Activated T-helper 2 cell treated with anti-CD3 and anti-CD28 coated beads, Interferon-gamma antibody, Interleukin-2, Interleukin-4, amounts not matched to agents 10 μg/mL and 5 μg/mL and 100 μg/mL, durations not matched to agents 14 hours and 24 hours and 36 hours (primary cell): ENCODE data around the gene GAD1. TPM values are rescaled to one million over a fixed set of nuclear protein-coding genes. Genes with fewer than 3 reads are reported as not detected.

ENCODE experiments used
- DNase-seq: peaks from one replicate; pipeline ENCODE4 v3.0.0; 2021; ENCODE audit warnings: low spot score
- H3K27ac Mint-ChIP-seq: one replicate; pipeline ENCODE4 v1.8.0; 2021; ENCODE audit warnings: mixed read lengths
- H3K27me3 Mint-ChIP-seq: one replicate; pipeline ENCODE4 v1.8.0; 2021; ENCODE audit warnings: low read depth, mixed read lengths
- H3K36me3 Mint-ChIP-seq: one replicate; pipeline ENCODE4 v1.8.0; 2021; ENCODE audit warnings: low read depth, mixed read lengths
- H3K4me1 Mint-ChIP-seq: one replicate; pipeline ENCODE4 v1.8.0; 2021; ENCODE audit warnings: low read depth, mixed read lengths
- H3K4me3 Mint-ChIP-seq: one replicate; pipeline ENCODE4 v1.8.0; 2021; ENCODE audit warnings: low read depth, mild to moderate bottlenecking, moderate library complexity, mixed read lengths
- H3K9me3 Mint-ChIP-seq: one replicate; pipeline ENCODE4 v1.8.0; 2021; ENCODE audit warnings: mixed read lengths
- intact Hi-C: fragments of 100-400 bp; cut with micrococcal nuclease; formaldehyde crosslinking; loops from one replicate; pipeline ENCODE4 v1.15.1; 2023
- total RNA-seq: library from RNA; stranded (reverse); gene quantifications from 2 replicates; pipeline ENCODE4 v1.2.3, GENCODE V29; 2022

Gene GAD1
- total RNA-seq, 1 donor from 2014 or later: 41.4 TPM

DNA sequence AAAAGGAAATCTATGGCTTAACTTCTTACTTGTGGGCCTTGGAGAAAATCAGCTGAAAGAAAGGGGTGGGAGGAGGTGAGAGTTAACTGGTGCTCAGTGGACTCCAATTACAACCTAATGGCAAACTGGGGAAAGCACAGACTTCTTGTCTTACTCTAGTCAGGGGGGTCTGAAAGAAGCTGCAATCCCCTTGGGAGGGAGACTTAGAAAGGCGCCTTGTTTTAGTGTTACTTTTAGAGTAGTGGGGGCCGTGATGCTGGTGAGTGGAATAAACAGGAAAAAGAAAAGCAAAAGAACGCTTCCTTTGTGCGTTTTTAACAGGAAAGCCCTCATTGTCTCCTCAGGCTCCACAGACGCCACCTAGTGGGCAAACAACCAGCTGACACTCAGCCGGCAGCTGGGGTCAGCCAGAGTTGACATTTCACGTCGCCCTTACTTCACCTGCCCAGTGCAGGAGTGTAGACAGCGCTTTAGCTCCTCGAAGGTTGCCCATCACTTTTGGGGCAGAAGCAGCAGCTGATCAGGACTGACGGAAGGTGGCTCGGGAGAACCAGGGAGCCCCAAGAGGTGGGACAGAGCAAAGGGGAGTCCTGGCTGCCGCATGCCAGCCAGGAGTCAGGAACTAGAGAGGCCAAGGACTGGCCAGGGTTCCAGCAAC is 56.5 kb downstream of the GAD1 start:
- H3K27ac Mint-ChIP-seq: peak overlapping the region; percentile 82

DNA sequence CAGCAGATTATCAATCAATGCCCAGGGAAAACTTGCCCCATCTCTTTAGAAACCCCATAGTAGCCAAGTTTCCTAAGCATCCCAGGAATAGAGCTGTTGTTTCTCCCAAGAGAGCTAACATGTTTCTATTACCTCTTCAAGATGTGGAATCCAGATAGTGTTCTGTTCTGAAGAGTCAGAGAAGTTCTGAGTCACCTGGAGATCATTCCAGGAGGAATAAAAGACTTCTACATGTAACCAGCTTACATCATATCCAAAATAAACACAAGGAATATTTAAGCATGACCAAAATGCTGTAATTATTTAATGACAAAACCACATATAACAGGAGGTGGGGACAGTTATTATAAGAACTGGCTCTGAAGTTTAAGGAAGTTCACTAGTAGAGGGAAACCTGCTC is 61.4 kb downstream of the GAD1 start:
- Mint-ChIP-seq H3K9me3 (no peaks in the 10 kb centered on the region), H3K27ac (no peak overlapping the region), H3K4me1 (peaks cover 13% of the 10 kb centered on the region), H3K36me3 (no peaks in the 10 kb centered on the region), H3K27me3 (peaks cover 16% of the 10 kb centered on the region), H3K4me3 (no peak overlapping the region)
- no peak for DNase-seq
- intact Hi-C loops: no loop called here

More for the DNA sequence above, 56.5 kb downstream of the GAD1 start:
- DNase-seq: peak; percentile 70
- intact Hi-C loops: loop anchor here (2.0 to 5.0 kb wide), 3 partner anchors 30 to 511 kb away; partner anchors contain the start of gene GAD1
- Mint-ChIP-seq H3K4me3 (peak overlapping the region; percentile 64), H3K36me3 (no peaks in the 10 kb centered on the region), H3K4me1 (peaks cover 13% of the 10 kb centered on the region), H3K27me3 (peaks cover 3% of the 10 kb centered on the region), H3K9me3 (no peaks in the 10 kb centered on the region)

DNA sequence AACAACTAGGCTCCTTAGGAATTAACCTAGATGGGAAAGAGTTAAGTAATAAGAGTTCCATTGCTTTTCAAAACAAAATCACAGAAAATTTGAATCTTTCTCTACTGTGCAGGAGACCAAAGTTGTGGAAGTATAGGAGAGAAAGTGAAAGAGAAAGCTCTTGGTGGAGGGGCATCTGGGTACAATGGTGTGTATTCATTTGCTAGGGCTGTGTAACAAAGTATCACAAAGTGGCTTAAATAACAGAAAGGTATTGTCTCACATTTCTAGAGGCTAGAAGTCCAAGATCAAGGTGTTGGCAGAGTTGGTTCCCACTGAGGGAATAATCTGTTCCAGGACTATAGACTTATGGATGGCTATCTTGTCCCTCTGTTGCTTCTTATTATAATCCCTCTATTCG is 61.8 kb downstream of the GAD1 start:
- no peak for DNase-seq
- no peaks in the 10 kb centered on the region for H3K9me3 Mint-ChIP-seq
- intact Hi-C loops: no loop called here
- H3K27ac Mint-ChIP-seq: no peak overlapping the region
- H3K4me3 Mint-ChIP-seq: no peak overlapping the region
- H3K27me3 Mint-ChIP-seq: peaks cover 18% of the 10 kb centered on the region
- H3K4me1 Mint-ChIP-seq: peaks cover 9% of the 10 kb centered on the region
- H3K36me3 Mint-ChIP-seq: no peaks in the 10 kb centered on the region

DNA sequence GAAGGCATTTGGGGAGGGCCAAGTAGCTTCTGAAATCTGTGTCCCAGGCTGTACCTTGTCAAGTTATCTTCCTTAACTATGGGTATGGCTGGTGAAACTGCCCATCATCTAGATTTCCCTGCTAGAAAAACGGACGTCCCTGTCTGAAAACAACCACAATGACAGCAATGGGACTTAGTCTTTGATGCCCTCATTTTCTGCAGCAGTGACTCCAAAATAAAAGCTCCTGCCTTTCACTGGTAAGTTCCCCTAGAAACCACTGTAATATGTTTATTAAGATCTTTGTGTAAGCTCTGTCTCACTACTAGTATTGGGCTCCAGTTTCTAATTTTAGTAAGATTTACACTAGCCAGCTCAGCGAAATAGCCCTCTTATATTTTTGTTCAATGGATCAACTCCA is 65.2 kb downstream of the GAD1 start:
- no peaks in the 10 kb centered on the region for H3K36me3 Mint-ChIP-seq
- H3K27ac Mint-ChIP-seq: no peak overlapping the region
- peaks cover 6% of the 10 kb centered on the region for H3K4me1 Mint-ChIP-seq
- no peak overlapping the region for H3K4me3 Mint-ChIP-seq
- H3K27me3 Mint-ChIP-seq: peaks cover 25% of the 10 kb centered on the region
- no peaks in the 10 kb centered on the region for H3K9me3 Mint-ChIP-seq
- intact Hi-C loops: no loop called here
- DNase-seq: no peak

DNA sequence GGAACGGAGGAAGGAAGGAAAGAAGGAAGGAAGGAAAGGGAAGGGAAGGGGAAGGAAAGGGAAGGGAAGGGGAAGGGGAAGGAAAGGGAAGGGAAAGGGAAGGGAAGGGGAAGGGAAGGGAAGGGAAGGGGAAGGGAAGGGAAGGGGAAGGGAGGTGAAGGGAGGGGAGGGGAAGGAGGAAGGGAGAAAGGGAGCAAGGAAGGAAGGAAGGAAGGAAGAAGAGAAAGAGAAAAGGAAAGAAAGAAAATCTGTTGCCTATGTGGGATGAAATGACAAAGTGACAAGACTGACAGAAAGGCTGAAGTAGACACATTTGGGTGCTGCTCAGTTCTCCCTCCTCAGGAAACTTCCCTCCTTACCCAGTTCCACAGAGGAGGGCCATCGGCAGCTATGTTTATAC is 66.1 kb downstream of the GAD1 start:
- no peaks in the 10 kb centered on the region for H3K9me3 Mint-ChIP-seq
- H3K27me3 Mint-ChIP-seq: peaks cover 27% of the 10 kb centered on the region
- peaks cover 6% of the 10 kb centered on the region for H3K4me1 Mint-ChIP-seq
- DNase-seq: no peak
- H3K27ac Mint-ChIP-seq: no peak overlapping the region
- no peak overlapping the region for H3K4me3 Mint-ChIP-seq
- H3K36me3 Mint-ChIP-seq: no peaks in the 10 kb centered on the region
- intact Hi-C loops: no loop called here

DNA sequence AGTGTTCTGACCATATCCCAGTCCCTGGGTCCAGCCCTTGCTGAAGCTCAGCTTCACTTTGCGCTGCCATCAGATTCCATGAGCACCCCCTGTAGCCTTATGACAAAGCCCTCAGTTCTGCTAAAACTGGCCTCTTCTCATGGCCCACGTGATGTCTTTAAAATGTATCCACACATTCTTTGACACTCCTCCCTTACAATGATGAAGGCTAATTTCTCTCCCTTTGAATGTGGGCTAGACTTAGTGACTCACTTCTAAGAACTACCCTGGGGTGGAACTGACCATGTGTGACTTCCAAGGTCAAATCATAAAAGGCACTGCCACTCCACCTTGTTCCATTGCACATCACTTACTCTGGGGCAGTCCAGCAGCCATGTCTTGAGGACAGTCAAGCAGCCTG is 67.0 kb downstream of the GAD1 start:
- Mint-ChIP-seq H3K4me1 (no peaks in the 10 kb centered on the region), H3K36me3 (no peaks in the 10 kb centered on the region), H3K27me3 (peaks cover 32% of the 10 kb centered on the region), H3K27ac (no peak overlapping the region), H3K4me3 (no peak overlapping the region), H3K9me3 (no peaks in the 10 kb centered on the region)
- intact Hi-C loops: no loop called here
- DNase-seq: no peak

DNA sequence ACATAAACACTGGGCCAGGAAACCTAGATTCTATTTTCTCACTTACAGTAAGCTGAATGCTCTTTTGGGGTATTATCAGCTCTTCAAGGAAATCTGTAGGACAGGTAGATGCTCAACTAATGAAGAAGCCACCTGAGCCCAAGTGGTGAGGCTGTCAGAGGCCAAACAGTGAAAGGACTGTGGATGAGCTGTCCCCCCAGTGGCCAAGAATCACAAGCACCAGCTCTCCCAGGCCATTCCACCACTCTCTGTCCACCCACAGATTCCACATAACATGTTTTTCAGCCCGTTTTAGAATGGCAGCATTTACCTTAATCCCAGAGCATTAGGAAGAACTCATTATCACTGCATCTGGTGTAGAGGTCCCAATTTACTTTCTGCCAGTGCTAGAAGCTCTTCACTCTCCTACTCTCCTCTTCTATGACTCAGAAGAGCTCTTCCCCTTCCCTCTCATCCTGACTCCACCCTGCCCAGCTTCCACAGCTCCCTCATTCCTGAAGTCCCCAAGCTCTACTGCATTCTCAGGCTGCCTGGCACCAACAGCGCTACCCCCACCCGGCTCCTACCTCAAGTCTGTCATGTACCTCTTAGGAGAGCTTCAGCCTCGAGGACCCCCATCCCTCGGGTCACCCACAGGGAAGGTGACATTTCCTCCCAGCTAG is 68.6 kb downstream of the GAD1 start:
- H3K27me3 Mint-ChIP-seq: peaks cover 33% of the 10 kb centered on the region
- no peak overlapping the region for H3K4me3 Mint-ChIP-seq
- no peak overlapping the region for H3K27ac Mint-ChIP-seq

DNA sequence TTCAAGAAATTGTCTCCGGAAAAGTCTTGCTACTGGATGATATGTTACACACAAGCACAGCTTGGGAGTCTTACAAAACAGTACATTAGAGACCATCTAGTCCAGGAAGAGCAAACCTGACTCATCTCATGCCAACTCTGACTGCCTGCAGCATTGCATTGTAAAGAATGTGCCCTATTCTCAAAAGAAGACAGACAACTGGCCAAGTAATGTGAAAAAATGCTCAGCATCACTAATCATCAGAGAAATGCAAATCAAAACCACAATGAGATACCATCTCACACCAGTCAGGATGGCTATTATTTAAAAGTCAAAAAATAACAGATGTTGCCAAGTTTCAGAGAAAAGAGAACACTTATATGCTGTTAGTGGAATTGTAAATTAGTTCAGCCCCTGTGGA is 69.7 kb downstream of the GAD1 start:
- Mint-ChIP-seq H3K27ac (no peak overlapping the region), H3K4me1 (no peaks in the 10 kb centered on the region), H3K36me3 (no peaks in the 10 kb centered on the region), H3K27me3 (peaks cover 33% of the 10 kb centered on the region), H3K9me3 (no peaks in the 10 kb centered on the region), H3K4me3 (no peak overlapping the region)
- intact Hi-C loops: no loop called here
- DNase-seq: no peak

More for the DNA sequence above, 68.6 kb downstream of the GAD1 start:
- intact Hi-C loops: no loop called here
- Mint-ChIP-seq H3K4me1 (no peaks in the 10 kb centered on the region), H3K9me3 (no peaks in the 10 kb centered on the region), H3K36me3 (no peaks in the 10 kb centered on the region)
- DNase-seq: no peak

DNA sequence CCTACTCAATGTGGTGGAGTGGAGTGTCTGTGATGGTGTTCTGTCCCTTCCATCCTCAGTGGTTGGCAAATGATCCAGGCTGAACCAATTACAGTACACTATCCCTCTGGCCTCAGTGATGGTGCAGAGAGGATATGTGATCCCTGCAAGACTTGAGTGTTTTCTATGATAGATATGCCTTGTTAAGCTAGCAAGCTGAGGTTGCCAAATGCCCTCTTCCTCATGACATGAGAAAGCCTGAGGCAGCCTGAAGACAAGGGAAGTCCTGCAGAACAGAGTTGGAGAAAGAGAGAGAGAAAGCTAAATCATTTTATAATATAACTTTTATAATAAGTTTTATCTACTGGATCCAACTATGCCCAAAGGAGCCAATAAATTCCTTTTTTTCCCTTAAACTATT is 70.8 kb downstream of the GAD1 start:
- H3K4me3 Mint-ChIP-seq: no peak overlapping the region
- H3K4me1 Mint-ChIP-seq: no peaks in the 10 kb centered on the region
- no peak overlapping the region for H3K27ac Mint-ChIP-seq
- H3K9me3 Mint-ChIP-seq: no peaks in the 10 kb centered on the region
- peaks cover 29% of the 10 kb centered on the region for H3K27me3 Mint-ChIP-seq
- intact Hi-C loops: no loop called here
- no peak for DNase-seq
- no peaks in the 10 kb centered on the region for H3K36me3 Mint-ChIP-seq

DNA sequence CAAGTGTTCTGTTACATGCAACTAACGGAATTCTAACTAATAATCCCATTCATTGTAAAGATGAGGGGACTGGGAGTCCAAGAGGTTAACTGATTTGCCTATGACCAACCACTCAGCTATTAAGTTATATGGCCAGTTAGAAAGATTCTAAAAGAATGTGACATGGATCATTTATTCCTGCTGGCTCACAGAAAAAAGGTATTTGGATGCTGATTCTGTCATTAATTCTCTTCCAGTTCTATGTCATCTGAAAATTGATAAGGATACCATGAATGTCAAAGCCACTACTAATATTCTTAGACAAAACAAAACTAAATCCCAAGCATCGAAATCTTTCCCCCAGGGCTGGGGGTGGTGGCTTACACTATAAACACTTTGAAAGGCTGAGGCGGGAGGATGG is 71.2 kb downstream of the GAD1 start:
- intact Hi-C loops: no loop called here

DNA sequence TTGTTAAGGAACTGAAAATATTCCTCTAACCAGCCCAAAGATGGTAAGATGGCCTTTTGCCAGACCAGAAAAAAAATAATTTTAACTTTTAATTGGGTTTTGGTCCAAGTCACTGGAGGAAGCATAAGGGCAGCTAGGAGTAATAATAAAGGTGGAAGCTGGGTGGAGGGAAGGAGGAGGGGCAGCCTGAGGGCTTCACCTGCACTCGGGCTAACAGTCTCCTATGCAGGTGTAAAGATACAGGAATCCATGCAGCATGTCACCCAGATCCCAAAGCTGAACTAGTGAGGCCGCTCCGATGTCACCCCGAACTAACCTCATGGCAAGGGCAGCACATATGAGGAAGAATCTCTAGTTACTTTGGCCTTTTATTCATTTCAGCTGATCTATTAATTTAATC is 75.2 kb downstream of the GAD1 start:
- H3K4me1 Mint-ChIP-seq: no peaks in the 10 kb centered on the region

More for the DNA sequence above, 71.2 kb downstream of the GAD1 start:
- no peak for DNase-seq
- H3K27ac Mint-ChIP-seq: no peak overlapping the region
- H3K4me1 Mint-ChIP-seq: no peaks in the 10 kb centered on the region
- no peak overlapping the region for H3K4me3 Mint-ChIP-seq
- no peaks in the 10 kb centered on the region for H3K9me3 Mint-ChIP-seq
- peaks cover 28% of the 10 kb centered on the region for H3K27me3 Mint-ChIP-seq
- H3K36me3 Mint-ChIP-seq: no peaks in the 10 kb centered on the region

DNA sequence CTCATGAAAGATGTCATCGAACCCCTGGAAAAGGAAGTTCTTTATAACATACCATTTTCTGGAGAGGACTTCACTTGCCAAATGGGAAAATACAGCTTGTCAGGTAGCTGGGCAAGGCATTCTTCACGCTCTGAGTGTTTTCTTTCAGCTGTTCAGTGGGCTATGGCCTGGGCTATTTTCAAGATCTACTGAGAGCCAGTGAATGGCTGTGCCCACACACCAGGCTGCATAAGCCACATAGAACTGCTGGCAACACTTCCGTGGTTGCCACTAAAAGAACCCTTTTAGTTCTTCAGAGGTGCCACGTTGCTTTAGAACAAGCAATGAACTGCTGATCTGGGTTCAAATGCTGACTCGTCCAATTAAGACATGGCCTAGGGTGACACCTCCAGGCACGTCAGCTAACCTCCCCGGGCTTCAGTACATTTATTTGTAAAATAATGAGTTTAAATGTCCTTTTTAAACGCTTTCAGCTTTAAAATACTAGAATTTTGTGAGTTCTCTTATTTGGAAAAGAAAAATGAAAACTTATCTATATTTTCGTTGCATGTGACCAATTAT is 75.8 kb downstream of the GAD1 start:
- Mint-ChIP-seq H3K9me3 (no peaks in the 10 kb centered on the region), H3K4me1 (no peaks in the 10 kb centered on the region), H3K27me3 (peaks cover 26% of the 10 kb centered on the region), H3K27ac (no peak overlapping the region), H3K4me3 (no peak overlapping the region), H3K36me3 (no peaks in the 10 kb centered on the region)
- DNase-seq: no peak
- intact Hi-C loops: no loop called here

More for the DNA sequence above, 75.2 kb downstream of the GAD1 start:
- peaks cover 28% of the 10 kb centered on the region for H3K27me3 Mint-ChIP-seq
- no peaks in the 10 kb centered on the region for H3K36me3 Mint-ChIP-seq
- no peaks in the 10 kb centered on the region for H3K9me3 Mint-ChIP-seq
- no peak overlapping the region for H3K27ac Mint-ChIP-seq
- no peak overlapping the region for H3K4me3 Mint-ChIP-seq
- intact Hi-C loops: no loop called here
- DNase-seq: no peak

DNA sequence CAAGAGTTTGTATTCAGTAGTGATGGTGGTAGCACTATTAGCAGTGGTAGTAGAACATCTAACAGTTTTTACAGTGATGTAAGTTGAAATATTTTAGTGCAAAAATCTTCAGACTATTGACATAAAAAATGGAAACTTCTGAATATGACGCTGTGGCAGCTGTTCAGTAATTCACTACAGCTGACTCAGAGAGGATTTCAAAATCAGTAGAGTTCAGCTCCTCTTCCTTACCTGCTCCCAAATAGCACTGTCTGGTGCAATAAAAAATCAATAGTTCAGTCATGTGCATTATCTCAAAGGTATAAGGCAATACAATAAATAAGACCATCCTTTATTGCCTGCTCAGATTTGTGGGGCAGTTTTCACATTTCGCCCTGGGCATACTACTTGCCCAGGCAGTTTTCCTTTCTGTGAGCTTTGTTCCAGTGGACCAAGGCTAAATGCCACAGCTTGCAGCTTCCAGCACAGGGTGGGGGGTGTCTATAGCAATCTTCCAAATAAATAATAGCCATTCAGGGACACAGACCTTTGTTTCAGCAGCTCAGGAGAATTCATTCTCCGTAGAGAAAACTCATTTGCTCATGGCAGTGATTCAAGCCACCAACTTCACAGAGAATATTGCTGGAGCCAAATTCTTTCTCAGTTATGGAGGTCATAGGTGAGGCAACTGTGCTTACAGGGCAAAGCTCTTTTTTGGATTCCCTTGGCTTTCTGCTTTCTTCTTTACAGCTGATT is 78.5 kb downstream of the GAD1 start:
- Mint-ChIP-seq H3K27me3 (peaks cover 20% of the 10 kb centered on the region), H3K4me1 (no peaks in the 10 kb centered on the region), H3K9me3 (no peaks in the 10 kb centered on the region), H3K27ac (no peak overlapping the region), H3K4me3 (no peak overlapping the region), H3K36me3 (no peaks in the 10 kb centered on the region)
- no peak for DNase-seq
- intact Hi-C loops: no loop called here
